K562 (cell line): ENCODE measurements around the gene PODN. TPM values are rescaled to one million over a fixed set of nuclear protein-coding genes. Genes with fewer than 3 reads are reported as not detected.
A peak's percentile ranks its signal among the peaks of the same experiment; 100 is the strongest.

Experiments
- ATAC-seq: fragments of 200-7000 bp; cut with Tn5 transposase; 3 replicates; pipeline ENCODE4 v1.9.1; 2020; ENCODE audit warnings: moderate library complexity
- BruUV-seq: library from RNA; stranded (reverse); fragments of 400-500 nt; replicated peaks from 2 replicates; lab custom pipeline; 2021; lab: Mats Ljungman, UMichigan
- CTCF ChIA-PET: fragments of 300-600 bp; formaldehyde crosslinking; extraction: SDS; loops from one replicate; lab custom pipeline; 2021; ENCODE audit warnings: low intra/inter-chr PET ratio; lab: Yijun Ruan, JAX
- POLR2A ChIA-PET: fragments of 300-600, 350-650 bp; sonication (Branson Sonifier 250); formaldehyde crosslinking; extraction: SDS; loops from one replicate; lab custom pipeline; 2021; ENCODE audit warnings: antibody characterized with exemption, inconsistent platforms; lab: Yijun Ruan, JAX
- DNase-seq, 4 experiments: peaks; one replicate each; pipeline versions ENCODE4 v3.0.0 to v3.0.0-alpha.2; 2011 to 2018; ENCODE audit warnings: low spot score in 3 of 4, mixed read lengths in 3 of 4; ENCODE audit errors: extremely low read depth in 1 of 4
- FAIRE-seq: peaks from 2 replicates; lab custom pipeline; 2011; peaks lifted over from hg19 to GRCh38; lab: Jason Lieb, UNC
- H2AFZ ChIP-seq: 2 replicates; pipeline ENCODE4 v1.6.0; 2011; ENCODE audit warnings: low read depth, low read length, control low read depth, inconsistent platforms
- H3K27ac ChIP-seq: fragments of 200-600 bp; 3 replicates; pipeline ENCODE4 v1.8.0; 2011; ENCODE audit warnings: low read depth, mild to moderate bottlenecking, control low read depth, inconsistent platforms, low read length, moderate library complexity, mixed read lengths; ENCODE audit errors: extremely low read depth
- H3K27me3 ChIP-seq, 2 experiments: fragments of 300-600 bp in 1 of 2; 2 replicates in 1 of 2; 3 replicates in 1 of 2; pipeline versions ENCODE4 v1.6.0 to v1.8.0; 2011; ENCODE audit warnings: inconsistent platforms in 2 of 2, low read length in 2 of 2, mild to moderate bottlenecking in 1 of 2, mixed read lengths in 1 of 2, moderate library complexity in 1 of 2; ENCODE audit not compliant: control insufficient read depth in 2 of 2, insufficient read depth in 2 of 2
- H3K36me3 ChIP-seq: fragments of 300-600 bp; 3 replicates; pipeline ENCODE4 v1.8.0; 2011; ENCODE audit warnings: mild to moderate bottlenecking, low read length, inconsistent platforms; ENCODE audit not compliant: control insufficient read depth, insufficient read depth
- H3K4me1 ChIP-seq, 2 experiments: fragments of 200-600 bp in 1 of 2; replicated peaks in 1 of 2; 2 replicates in 1 of 2; 3 replicates in 1 of 2; pipeline versions ENCODE4 v1.5.1 to v1.8.0; 2011; ENCODE audit warnings: inconsistent platforms in 2 of 2, low read length in 2 of 2, mild to moderate bottlenecking in 1 of 2, mixed read lengths in 1 of 2, moderate library complexity in 1 of 2; ENCODE audit not compliant: control insufficient read depth in 2 of 2, insufficient read depth in 2 of 2
- H3K4me2 ChIP-seq: 2 replicates; pipeline ENCODE4 v1.6.1; 2011; ENCODE audit warnings: low read length, control low read depth, inconsistent platforms, mixed read lengths; ENCODE audit not compliant: insufficient read depth
- H3K4me3 ChIP-seq: fragments of 200-600 bp; sonication (generic), shearing (Covaris generic); 2 replicates; pipeline ENCODE4 v1.5.1; 2016; ENCODE audit warnings: control low read depth, inconsistent platforms
- H3K79me2 ChIP-seq: fragments of 200-600 bp; 3 replicates; pipeline ENCODE4 v1.8.0; 2011; ENCODE audit warnings: low read length, inconsistent platforms; ENCODE audit not compliant: control insufficient read depth, insufficient read depth
- H3K9ac ChIP-seq, 2 experiments: 2 replicates each; pipeline versions ENCODE4 v1.6.0 to v1.6.1; 2011; ENCODE audit warnings: low read depth in 2 of 2, low read length in 2 of 2, control low read depth in 1 of 2, inconsistent platforms in 1 of 2, mild to moderate bottlenecking in 1 of 2, mixed read lengths in 1 of 2; ENCODE audit not compliant: insufficient read depth in 1 of 2
- H3K9me1 ChIP-seq: one replicate; pipeline ENCODE4 v1.6.0; 2011; ENCODE audit warnings: inconsistent platforms, mild to moderate bottlenecking, low read length, moderate library complexity; ENCODE audit not compliant: control insufficient read depth, insufficient read depth
- H3K9me3 ChIP-seq: replicated peaks from 2 replicates; pipeline ENCODE4 v1.5.1; 2011; ENCODE audit warnings: low read depth, low read length, inconsistent platforms; ENCODE audit not compliant: control insufficient read depth, insufficient read depth
- H4K20me1 ChIP-seq: replicated peaks from 2 replicates; pipeline ENCODE4 v1.6.1; 2011; ENCODE audit warnings: low read length, inconsistent platforms, mixed read lengths; ENCODE audit not compliant: control insufficient read depth, insufficient read depth
- L3MBTL2 ChIP-seq: fragments of 450-650 bp; IDR thresholded peaks from 2 replicates; pipeline ENCODE4 v1.6.1; 2016; ENCODE audit warnings: mild to moderate bottlenecking, moderate library complexity
- ZBTB33 ChIP-seq: sonication (generic); formaldehyde crosslinking; IDR thresholded peaks from 2 replicates; pipeline ENCODE4 v1.8.1; 2023; ENCODE audit warnings: mild to moderate bottlenecking, missing genetic modification reagents
- ZFP30 ChIP-seq: fragments of 250-450 bp; sonication (Bioruptor Pico); IDR thresholded peaks from 2 replicates; pipeline ENCODE4 v1.8.0; 2022; ENCODE audit warnings: moderate library complexity, mild to moderate bottlenecking, inconsistent platforms, borderline replicate concordance
- ZNF586 ChIP-seq: fragments of 450-650 bp; formaldehyde crosslinking; conservative IDR thresholded peaks from 2 replicates; pipeline ENCODE4 v1.4.0; 2020; ENCODE audit warnings: mild to moderate bottlenecking, moderate library complexity
- ZNF766 ChIP-seq: fragments of 200-800 bp; sonication (Bioruptor generic); conservative IDR thresholded peaks from 2 replicates; pipeline ENCODE4 v1.6.1; 2016; ENCODE audit warnings: missing genetic modification characterization, missing compliant biosample characterization
- WGBS: fragments of 100-300 bp; shearing (Covaris generic); methylation state at CpG from one replicate; pipeline ENCODE4 v1.1.6; 2016; ENCODE audit warnings: low coverage, mixed read lengths; ENCODE audit not compliant: insufficient coverage; ENCODE audit errors: missing lambda C conversion rate; 5-methylcytosine and 5-hydroxymethylcytosine counted together
- in situ Hi-C: fragments of 300-500 bp; cut with MboI; formaldehyde crosslinking; loops from 4 replicates; pipeline ENCODE4 v1.15.0; 2018; ENCODE audit warnings: inconsistent platforms, mixed read lengths
- intact Hi-C: fragments of 100-400 bp; cut with micrococcal nuclease; formaldehyde crosslinking; loops from 2 replicates; pipeline ENCODE4 v1.14.2; 2022
- polyA plus RNA-seq, 8 experiments: library from polyadenylated mRNA; depleted of rRNA in 4 of 8; stranded (reverse) in 5 of 8; unstranded in 3 of 8; fragments of >200 nt; fragmentation: Nextera tagmentation in 2 of 8; fragmentation: Illumina TruSeq in 1 of 8; extraction: Ambion mirVana in 2 of 8; extraction: Trizol in 1 of 8; gene quantifications; 2 replicates each; pipeline versions ENCODE4 v1.2.1 to v1.2.3, GENCODE V29; 2011 to 2014; ENCODE audit warnings: inconsistent platforms in 1 of 8, missing spikeins in 1 of 8
- total RNA-seq, 7 experiments: library from RNA; depleted of rRNA in 6 of 7; stranded (reverse); fragments of >200 nt in 6 of 7; fragmentation: Illumina TruSeq in 2 of 7; extraction: Trizol in 2 of 7; gene quantifications; 2 replicates each; pipeline versions ENCODE4 v1.2.1 to v1.2.3, GENCODE V29; 2011 to 2021; ENCODE audit warnings: low replicate concordance in 1 of 7

The PODN gene
- total and polyA plus RNA-seq, 9 of the 15 experiments (the other 6 are each of a cell fraction or from before 2014, with no cell fraction given) = not detected

GRCh38 chr1:53016705-53017104, 45.3 kb upstream of the PODN start (continued):
- TF ChIP-seq ZBTB33 (CRISPR knock-in tag) (no peak), ZFP30 (CRISPR knock-in tag) (no peak)

GRCh38 chr1:53020588-53020987, 41.4 kb upstream of the PODN start:
- Histone ChIP-seq H3K9ac (no peak overlapping the region), H3K4me3 (no peak overlapping the region), H4K20me1 (no peaks in the 10 kb centered on the region), H3K36me3 (no peaks in the 10 kb centered on the region), H3K9me1 (peaks cover 3% of the 10 kb centered on the region), H2AFZ (peak overlapping the region; percentile 33; the same call in 1 of the 2 replicates), H3K9me3 (no peaks in the 10 kb centered on the region), H3K27me3 (no peaks in the 10 kb centered on the region), H3K27ac (no peak overlapping the region), H3K79me2 (peaks cover 17% of the 10 kb centered on the region; the same call in 2 of the 3 replicates), H3K4me1 (peaks cover 4 to 5% of the 10 kb centered on the region in 2 experiments; a peak in 4 of 5 replicates), H3K4me2 (peak overlapping the region; percentile 21; the same call in 1 of the 2 replicates)
- BruUV-seq = no TSS peak
- 14% methylated on average over 5 of the region's 5 CpGs for WGBS
- CTCF ChIA-PET = no interaction called here
- POLR2A ChIA-PET = interaction anchor here (0.7 kb wide), 1 partner anchor 337 kb away, joined by 3 read pairs; no protein-coding TSS in a partner anchor
- ATAC-seq (peak; percentile 50), DNase-seq (peak in 2 of 4 experiments; percentile 28 to 51), FAIRE-seq (peak; percentile 37)
- in situ Hi-C loops (no loop called here), intact Hi-C loops (no loop called here)
- TF ChIP-seq ZNF586 (CRISPR knock-in tag) = no peak
- 0 out of 2 replicates have a peak, but pooled peaks have one; percentile 15 for TF ChIP-seq L3MBTL2
- TF ChIP-seq ZNF766 (CRISPR knock-in tag) = peak; percentile 84
